HEK293T (cell line): ENCODE results near the gene KIDINS220.

Experiments
- BHLHE40 ChIP-seq: fragments of 450-650 bp; IDR thresholded peaks from 2 replicates; pipeline ENCODE4 v1.6.1; 2016; ENCODE audit warnings: mild to moderate bottlenecking, moderate library complexity, borderline replicate concordance
- FOXA1 ChIP-seq: fragments of 450-650 bp; IDR thresholded peaks from 2 replicates; pipeline ENCODE4 v1.6.1; 2016; ENCODE audit warnings: mild to moderate bottlenecking
- L3MBTL2 ChIP-seq: fragments of 450-650 bp; conservative IDR thresholded peaks from 2 replicates; pipeline ENCODE4 v1.6.1; 2016; ENCODE audit warnings: mild to moderate bottlenecking
- TARDBP ChIP-seq: fragments of 450-650 bp; IDR thresholded peaks from 2 replicates; pipeline ENCODE4 v1.6.1; 2016

DNA sequence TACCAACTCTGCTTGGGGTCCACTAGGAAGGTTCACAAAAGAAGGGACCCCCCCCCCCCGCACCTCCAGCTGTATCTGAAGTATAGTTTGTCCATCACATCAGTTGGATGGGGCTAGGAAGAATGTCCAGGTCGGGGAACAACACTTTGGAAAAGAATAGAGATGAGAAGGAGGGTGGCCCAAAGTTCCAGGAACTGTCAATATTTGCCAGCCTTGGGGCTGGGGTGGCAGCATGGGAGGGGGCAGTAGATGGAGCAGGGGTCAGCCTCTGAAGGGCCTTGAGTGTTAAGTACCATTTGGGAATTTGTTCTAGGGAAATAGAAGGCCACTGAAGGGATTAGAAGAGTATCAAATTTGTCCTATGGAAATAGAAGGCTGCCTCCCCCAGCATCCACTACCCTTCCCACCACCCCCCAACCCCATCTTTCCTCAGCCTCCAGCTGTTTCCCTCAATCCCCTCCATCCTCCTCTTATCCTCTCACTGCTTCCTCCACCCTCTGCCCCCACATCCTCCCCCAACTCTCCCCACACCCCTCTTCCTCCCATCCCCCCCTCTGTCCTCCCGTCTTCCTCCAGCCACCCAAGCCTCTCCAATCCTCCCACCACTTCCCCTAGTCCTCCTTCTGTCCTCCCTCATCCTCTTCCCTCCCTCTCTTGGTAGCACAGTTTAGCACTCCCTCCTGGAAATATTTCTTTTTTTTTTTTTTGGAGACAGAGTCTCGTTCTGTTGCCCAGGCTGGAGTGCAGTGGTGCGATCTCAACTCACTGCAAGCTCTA is 2.0 kb upstream of the KIDINS220 start:
- TF ChIP-seq BHLHE40 = no peak
- TF ChIP-seq FOXA1 = no peak
- no peak for TF ChIP-seq TARDBP
- no peak for TF ChIP-seq L3MBTL2
